Erythroblast (primary cell): ENCODE measurements around the gene PLSCR2.

Experiments
- GATA1 ChIP-seq: IDR thresholded peaks from 2 replicates; pipeline ENCODE4 v1.6.1; 2011; ENCODE audit warnings: low read depth, mild to moderate bottlenecking, control low read depth, low read length, moderate library complexity
- POLR2A ChIP-seq: IDR thresholded peaks from 2 replicates; pipeline ENCODE4 v1.6.1; 2011; ENCODE audit warnings: mild to moderate bottlenecking, low read length

GRCh38 chr3:146504498-146505197 lies 35.3 kb upstream of the PLSCR2 start:
- no peak for TF ChIP-seq POLR2A
- no peak for TF ChIP-seq GATA1
